NCI-H524 (cell line): ENCODE data around the gene NPPB.

Source experiments
- DNase-seq, 2 experiments: peaks; one replicate each; lab custom pipeline; 2025; lab: John Stamatoyannopoulos, UW

Gene NPPB

DNA sequence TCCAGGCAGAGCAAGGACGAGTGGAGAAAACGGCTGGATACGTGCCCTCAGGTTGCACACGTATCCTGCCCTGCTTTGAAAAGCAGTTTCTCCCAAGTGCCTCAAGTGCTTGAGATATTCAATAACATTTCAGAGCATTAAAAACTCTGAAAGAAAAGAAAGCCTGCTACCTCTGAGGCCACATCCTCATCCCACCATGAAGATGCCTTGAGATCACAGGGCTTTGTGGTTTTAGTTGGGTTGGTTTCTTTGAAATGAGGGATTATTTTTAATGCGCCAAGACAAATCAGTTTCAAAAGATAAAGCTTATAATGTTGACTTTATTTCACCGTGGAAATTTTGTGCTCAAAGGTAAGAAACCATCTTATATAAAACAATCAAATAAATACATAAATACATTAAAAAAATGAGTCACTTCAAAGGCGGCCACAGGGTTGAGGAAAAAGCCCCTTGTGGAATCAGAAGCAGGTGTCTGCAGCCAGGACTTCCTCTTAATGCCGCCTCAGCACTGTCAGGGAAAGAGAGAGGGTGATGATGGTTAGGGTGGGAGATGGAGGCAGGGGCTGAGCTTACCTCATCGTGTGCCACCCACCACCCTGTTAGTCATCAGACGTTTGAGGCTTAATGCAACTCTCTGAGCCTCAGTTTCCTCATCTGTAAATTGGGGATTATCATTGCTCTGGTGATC is 1.4 kb downstream of the NPPB start:
- no peak for DNase-seq

DNA sequence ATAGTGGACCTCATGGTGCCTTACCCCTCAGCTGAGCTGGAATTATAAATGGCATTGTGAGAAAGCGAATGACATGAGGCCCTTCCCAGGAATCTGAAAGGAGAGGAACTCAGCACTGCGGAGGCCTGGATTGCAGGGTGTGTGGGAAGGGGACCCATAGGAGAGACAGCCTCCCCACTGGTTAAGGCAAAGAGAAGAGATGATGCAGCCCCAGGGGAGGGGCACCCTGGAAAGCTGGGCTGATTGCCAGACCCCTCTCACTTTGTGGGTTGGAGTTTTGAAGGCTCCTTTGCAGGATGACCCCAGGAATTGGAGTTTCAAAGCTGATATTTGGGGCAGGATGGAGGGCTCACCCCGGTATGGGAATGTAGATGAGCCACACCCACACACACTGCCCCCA is 2.0 kb downstream of the NPPB start:
- DNase-seq = no peak

DNA sequence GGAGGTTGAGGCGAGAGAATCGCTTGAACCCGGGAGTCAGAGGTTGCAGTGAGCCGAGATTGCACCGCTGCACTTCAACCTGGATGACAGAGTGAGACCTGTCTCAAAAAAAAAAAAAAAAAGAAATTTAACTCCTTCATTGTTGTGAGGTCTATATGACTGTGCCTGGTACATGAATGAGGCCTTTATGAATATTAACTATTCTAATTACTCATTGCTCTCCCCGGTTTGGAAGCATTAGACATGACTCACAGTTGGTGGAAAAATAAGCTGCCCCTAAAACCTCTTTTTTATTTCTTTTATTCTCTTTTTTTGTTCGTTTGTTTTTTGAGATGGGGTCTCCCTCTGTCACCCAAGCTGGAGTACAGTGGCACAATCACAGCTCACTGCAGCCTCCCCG is 3.3 kb downstream of the NPPB start:
- DNase-seq = no peak

DNA sequence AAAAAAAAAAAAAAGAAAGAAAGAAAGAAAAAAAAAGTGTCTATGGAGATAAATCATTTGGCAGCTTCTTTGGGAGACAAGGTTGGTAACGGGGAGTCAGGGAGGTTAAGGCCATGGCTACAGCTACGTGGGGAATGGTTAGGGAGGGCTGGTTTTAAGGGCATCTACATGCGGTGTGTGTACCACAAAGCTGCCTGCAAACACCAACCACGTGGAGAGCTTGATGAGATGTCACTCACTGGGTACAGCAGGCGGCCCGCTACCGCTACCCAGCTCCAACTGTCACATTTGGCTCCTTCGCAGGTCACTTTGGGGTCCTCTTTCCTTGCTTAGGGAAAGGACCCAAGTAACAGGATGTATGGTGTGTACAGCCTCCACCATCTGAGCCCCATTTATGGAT is 4.2 kb downstream of the NPPB start:
- no peak for DNase-seq

DNA sequence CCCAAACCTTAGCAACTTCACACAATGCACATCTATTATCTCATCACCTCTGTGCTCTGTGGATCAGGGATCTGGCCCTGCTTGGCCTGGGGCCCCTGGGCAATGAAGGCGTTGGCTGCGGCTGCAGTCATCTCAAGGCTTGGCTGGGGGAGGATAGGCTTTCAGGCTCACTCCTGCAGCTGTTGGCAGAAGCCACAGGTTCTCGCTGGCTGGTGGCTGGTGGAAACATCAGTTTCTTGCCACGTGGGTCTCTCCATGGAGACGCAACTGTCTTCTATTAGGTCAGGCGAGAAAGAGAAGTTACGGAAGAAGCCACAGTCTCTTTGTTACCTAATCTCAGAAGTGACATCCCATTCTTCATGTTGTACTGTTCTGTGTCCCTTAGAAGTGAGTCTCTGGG is 7.6 kb downstream of the NPPB start:
- DNase-seq = no peak

DNA sequence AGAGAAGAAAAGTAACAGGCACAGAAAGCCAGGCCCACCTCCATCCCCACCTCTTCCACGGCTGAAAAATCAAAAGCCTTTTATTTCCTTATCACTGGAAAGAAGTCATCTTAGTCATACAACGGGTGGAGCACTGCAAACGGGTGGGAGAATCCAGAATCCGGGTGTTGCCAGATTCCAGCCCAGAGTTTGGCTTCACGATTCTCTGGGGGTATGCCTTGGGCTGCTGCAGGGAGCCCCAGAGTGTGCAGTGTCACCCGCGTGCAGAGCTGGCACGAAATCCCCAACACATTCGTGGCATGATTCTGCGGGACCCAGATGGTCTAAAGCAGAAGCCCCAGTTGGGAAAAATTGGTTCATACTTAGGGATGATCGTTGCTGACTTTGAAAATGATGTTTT is 8.6 kb downstream of the NPPB start:
- no peak for DNase-seq

DNA sequence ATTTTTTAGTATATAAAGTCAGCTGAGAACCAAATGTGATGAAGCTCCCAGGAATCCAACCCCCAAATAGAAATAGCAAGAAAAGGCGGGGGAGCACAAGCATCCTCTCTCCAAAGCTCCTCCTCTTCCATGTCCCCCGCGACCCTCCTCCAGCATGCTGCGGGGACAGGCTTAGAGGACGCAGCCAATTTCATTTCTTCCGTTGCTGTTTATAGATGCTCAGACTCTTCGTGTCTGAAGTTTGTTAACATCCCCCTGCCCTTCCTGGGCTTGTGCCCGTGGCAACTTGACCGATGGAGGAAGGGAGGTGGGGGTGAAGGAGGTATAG is 10.4 kb downstream of the NPPB start:
- no peak for DNase-seq

DNA sequence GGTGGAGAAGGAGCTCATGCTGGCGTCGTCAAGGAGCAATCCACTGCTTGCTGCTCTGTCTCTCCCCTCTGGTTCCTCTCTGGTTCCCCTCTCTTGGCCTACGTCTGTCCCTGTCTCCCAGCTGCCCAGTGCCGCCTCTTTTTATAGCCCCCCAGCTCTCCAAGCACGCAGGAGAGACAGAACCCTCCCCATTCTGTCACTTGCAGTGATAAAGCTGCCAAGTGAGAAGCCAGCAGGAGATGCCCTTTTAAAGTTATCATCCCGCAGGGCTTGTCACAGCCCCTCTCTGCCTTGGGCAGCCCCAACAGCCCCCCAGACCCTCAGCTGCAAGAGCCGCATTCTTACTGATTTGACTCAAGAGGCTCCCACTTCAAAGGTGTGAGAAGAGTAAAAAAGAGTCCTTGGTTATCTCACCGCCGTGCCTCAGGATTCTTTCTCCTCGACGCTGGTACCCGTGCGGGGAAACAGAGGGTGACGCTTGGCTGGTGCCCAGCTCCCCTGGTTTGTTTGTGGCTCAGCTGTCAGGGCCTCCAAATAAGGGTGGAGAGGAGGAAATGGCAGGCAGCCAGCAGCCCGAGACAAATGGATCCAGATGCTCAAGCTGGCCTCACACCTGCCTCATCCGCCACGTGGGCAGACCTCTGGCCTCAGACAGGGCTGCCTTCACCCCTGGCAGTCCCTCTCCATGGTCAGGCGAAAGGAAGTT is 10.9 kb downstream of the NPPB start, which contains the start of gene NPPA:
NPPA (minus strand) TSS at position 117 of the 706 bp plus-strand sequence; CDS start at position 18, 99 bp downstream.
- peak; percentile 92 to 96 for DNase-seq

DNA sequence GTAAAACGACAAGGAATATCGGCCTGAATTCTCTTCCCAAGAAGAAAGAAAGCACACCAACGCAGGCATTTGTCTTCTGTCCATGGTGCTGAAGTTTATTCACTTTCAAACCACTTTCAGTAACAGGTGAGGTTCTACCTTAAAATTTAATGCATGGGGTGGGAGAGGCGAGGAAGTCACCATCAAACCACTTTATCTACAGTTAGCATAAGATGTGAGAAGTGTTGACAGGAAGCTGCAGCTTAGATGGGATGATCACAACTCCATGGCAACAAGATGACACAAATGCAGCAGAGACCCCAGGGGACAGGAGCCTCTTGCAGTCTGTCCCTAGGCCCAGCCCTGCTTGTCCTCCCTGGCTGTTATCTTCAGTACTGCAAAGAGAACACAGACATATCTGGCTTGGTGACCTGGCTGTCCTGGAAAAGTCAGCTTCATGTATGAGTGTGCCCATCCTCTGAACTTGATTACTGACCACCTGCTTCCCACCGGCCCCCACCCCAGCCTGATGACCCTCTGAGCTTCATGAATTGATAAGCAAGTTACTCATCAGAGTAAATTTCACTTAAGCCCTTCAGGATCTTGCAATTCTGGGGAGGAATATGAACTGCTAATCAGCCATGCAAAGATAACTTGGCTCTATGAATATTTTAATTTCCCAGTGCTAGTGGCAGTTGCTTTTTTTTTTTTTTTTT is 13.0 kb downstream of the NPPB start:
- peak in 1 of 2 experiments; percentile 11 for DNase-seq

DNA sequence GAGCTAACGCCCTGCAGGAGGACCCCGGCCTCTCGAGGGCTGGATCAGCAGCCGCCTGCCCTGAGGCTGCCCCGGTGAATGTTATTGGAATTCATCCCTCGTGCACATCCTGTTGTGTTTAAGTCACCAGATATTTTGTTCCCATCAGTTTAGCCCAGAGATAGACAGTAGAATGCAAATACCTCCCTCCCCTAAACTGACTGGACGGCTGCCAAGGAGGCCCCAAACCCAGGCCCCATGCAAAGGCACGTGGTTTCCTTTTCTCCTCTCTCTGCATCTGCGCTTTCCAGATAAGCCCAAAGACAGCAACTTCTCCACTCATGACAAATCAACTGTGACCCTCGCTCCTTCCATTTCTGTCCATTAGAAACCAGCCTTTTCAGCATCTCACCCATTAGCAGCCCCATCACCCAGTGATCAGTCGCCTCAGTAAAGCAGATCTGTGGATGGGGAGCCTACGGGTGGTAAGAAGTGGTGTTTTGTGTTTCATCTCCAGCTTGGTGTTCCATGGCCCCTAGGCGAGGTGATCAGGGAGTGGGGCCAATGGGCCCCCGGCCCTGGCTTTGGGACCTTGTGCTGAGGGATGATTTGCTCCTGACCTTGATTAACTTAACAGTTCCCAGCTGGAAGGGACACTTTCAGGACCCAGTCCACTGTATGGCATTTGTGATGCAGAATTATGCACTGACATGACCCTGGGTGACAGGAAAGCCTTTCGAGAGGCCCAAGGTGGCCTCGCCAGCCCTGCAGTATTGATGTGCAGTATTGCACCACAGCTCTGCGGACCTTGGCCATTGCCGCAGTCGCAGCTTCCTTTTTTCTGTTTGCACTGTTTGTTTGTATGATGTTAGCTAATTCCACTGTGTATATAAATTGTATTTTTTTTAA is 16.3 kb downstream of the NPPB start:
- DNase-seq = no peak

DNA sequence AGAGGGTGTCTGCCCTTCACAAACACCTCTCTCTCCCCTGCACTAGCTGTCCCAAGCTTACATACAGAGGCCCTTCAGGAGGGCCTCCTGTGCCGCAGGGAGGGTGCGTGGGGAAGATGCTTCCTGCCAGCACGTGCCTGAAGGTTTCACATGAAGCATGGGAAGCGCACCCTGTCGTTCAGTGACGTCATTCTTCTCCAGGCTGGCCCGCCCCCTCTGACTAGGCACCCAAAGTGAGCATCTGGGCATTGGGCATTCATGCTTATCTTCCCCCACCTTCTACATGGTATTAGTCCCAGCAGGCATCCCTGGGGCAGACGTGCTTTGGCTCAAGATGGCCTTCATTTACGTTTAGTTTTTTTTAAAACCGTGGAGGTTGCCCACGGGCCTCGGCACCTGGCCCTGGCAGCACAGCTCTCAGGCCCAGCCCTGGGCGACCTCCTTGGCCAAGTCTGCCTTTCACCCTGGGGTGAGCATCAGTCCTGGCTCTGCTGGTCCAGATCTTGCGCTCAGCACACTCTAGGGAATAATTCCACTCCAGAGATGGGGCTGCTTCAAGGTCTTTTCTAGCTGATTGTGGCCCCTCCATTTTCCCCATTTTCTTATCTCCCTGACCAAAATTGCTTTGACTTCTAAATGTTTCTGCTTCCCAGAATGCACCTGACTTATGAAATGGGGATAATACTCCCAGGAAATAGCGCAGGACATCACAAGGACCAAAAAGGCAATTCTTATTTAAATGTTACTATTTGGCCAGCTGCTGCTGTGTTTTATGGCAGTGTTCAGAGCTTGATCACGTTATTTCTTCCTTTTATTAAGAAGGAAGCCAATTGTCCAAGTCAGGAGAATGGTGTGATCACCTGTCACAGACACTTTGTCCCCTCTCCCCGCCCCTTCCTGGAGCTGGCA is 17.2 kb downstream of the NPPB start:
- peak in 1 of 2 experiments; percentile 76 for DNase-seq

DNA sequence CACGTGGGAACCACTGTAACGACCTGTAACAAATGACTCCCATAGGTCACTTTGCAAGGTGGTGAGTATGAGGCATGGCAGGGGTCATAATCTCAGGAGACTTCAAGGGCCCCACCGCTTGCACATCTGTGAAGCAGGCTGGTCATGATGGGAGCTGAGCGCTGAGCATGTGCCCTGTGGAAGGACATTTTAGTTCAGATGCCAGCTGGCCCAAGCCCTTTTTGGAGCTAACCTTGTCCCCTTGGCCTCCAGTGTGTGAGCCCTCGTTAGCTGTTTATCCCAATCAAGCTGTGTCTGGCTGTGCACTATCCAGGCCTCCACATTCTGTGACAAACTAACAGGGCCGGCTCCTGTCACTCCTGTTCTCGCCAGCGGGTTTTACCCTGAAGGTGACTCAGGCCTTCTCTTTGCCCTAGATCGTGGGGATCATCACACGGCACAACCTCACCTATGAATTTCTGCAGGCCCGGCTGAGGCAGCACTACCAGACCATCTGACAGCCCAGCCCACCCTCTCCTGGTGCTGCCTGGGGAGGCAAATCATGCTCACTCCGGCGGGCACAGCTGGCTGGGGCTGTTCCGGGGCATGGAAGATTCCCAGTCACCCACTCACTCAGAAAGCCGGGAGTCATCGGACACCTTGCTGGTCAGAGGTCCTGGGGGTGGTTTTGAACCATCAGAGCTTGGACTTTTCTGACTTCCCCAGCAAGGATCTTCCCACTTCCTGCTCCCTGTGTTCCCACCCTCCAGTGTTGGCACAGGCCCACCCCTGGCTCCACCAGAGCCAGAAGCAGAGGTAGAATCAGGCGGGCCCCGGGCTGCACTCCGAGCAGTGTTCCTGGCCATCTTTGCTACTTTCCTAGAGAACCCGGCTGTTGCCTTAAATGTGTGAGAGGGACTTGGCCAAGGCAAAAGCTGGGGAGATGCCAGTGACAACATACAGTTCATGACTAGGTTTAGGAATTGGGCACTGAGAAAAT is 18.7 kb downstream of the NPPB start:
- DNase-seq = no peak

DNA sequence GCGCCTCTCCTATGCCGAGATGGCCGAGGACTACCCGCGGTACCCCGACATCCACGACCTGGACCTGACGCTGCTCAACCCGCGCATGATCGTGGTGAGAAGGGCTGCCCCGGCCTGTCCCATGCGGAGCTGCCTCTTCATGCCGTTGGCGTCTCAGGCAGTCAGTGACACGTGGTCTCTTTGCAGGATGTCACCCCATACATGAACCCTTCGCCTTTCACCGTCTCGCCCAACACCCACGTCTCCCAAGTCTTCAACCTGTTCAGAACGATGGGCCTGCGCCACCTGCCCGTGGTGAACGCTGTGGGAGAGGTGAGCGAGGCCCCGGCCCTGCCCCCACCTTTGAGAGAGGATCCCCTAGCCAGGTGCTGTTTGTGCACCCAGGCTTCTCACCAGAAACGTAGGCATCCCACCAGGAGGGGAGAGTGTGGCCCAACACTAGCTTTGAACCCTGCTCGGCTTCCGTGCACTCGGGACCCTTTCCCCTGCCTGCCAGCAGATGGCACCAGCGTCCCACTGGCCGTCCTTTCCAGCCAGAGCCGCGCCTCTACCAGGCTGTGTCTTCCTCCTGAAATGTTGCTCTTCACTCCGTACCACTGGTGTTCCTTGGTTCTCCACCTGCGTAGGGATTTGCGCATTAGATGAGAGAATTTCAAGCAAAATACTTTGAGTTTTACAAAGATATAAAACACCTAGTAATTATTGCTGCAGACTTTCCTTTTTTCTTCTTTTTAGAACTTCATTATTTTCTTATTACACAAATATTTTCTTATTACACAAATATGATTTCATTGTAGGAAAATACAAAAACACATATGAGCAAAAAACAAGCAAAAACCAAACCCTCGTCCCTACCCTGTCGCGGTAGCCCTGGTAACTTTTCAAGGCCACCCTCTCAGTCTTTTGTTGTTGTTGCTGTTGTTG is 20.1 kb downstream of the NPPB start:
- peak in 1 of 2 experiments; percentile 64 for DNase-seq

DNA sequence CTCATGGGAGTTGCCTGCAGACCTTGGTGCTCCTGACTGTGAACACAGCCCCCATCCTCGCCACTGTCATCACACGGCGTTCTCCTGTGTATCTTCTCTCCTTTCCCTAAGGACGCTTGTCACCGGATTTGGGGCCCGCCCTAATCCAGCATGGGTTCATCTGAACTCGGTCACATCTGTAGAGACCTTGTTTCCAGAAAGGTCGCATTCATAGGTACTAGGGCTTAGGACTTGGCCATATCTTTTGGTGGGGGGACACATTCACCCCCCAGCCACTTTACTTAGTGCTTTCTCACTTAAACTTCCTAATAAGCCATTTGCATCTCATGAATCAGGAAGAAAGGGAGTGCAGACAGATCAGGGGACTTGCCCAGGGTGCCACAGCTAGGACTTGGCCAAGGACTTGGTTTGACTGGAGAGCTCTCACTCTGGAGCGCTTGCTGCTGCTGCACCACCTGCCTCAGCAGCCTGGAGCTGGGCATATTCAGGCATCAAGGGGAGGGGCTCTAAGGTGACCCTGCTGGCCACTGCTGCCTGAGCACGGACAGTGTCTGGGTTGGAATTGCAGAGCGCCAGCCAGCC is 20.9 kb downstream of the NPPB start:
- DNase-seq = no peak

DNA sequence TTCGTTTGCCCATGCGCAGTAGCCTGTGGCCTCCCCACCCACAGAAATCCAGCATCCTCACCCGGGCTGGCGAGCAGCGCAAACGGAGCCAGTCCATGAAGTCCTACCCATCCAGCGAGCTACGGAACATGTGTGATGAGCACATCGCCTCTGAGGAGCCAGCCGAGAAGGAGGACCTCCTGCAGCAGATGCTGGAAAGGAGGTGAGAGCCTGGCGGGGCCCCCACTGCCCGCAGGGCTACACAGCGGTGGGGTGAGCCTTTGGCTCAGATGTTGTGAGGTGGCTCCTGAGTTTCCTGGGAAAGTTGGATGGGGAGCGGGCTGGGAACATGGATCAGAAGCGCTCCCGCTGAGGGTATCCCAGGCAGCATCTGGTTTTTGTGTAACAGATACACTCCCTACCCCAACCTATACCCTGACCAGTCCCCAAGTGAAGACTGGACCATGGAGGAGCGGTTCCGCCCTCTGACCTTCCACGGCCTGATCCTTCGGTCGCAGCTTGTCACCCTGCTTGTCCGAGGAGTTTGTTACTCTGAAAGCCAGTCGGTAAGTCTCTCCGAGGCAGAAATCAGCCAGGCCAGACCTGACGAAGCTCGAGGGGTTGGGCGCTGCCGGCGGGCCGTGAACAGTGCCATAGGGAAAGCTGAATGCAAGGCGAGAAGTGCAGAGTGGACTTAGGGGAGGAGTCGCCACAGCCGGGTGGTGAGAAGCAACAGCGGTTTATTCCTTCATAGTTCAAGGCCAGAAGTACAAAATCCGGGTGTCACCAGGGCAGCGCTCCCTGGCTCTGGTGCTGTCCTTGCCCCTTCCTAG is 21.6 kb downstream of the NPPB start:
- DNase-seq = no peak

DNA sequence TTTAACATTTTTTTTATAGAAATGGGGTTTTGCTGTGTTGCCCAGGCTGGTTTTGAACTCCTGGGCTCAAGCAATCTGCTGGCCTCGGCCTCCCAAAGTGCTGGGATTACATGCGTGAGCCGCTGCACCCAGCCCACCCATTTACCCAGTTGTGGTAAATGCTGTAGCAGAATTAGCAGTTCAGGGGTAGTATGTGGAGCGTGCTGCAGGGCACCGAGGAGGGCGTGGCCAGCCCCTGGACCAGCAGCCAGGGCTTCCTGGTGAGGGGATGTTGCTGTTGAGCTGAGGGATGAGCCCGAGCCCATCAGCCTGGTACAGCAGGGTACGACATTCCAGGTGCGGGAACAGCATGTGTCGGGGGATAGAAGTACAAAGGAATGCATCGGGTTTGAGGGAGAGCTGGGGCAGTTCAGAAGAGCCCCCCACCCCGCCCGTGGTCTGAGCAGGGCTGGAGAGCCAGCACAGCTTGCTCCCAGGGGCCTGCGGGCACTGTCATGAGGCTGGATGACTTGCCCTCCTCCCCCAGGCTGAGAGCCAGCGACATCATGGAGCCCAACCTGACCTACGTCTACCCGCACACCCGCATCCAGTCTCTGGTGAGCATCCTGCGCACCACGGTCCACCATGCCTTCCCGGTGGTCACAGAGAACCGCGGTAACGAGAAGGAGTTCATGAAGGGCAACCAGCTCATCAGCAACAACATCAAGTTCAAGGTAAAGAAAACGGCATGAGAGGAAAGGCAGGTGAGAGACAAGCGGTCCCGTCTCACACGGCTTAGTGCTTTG is 23.1 kb downstream of the NPPB start:
- DNase-seq = no peak

DNA sequence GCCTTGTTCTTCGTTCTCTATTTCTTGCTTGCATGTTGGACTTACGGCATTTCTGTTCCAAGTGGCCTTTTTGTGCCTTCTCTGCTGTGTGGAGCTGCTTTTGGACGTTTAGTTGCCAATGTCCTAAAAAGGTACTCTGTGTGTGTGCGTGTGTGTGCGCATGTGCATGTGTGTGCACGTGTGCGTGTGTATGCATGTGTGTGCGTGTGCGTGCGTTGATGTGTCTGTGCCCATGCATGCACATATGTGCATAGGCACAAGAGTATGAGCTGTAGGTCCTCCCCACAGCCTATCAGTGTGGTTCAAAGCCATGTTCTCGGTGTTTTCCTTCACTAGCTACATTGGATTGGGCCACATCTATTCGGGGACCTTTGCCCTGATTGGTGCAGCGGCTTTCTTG is 24.8 kb downstream of the NPPB start:
- no peak for DNase-seq
